KOPT-K1 (cell line): ENCODE results near the gene DPEP3.

Source experiments
- H3K27ac ChIP-seq: fragments of 200-600 bp; sonication (generic); 2 replicates; pipeline ENCODE4 v1.5.1; 2016; ENCODE audit warnings: antibody characterized with exemption, mild to moderate bottlenecking, low read depth, low read length; ENCODE audit not compliant: poor library complexity, severe bottlenecking
- H3K36me3 ChIP-seq: fragments of 200-600 bp; sonication (generic); 2 replicates; pipeline ENCODE4 v1.5.1; 2017; ENCODE audit warnings: antibody characterized with exemption, mild to moderate bottlenecking, low read length, moderate library complexity; ENCODE audit not compliant: insufficient read depth
- H3K9me3 ChIP-seq: fragments of 200-600 bp; sonication (generic); 2 replicates; pipeline ENCODE4 v1.5.1; 2017; ENCODE audit warnings: antibody characterized with exemption, low read length, mild to moderate bottlenecking; ENCODE audit not compliant: insufficient read depth, poor library complexity, severe bottlenecking

The DPEP3 gene

DNA sequence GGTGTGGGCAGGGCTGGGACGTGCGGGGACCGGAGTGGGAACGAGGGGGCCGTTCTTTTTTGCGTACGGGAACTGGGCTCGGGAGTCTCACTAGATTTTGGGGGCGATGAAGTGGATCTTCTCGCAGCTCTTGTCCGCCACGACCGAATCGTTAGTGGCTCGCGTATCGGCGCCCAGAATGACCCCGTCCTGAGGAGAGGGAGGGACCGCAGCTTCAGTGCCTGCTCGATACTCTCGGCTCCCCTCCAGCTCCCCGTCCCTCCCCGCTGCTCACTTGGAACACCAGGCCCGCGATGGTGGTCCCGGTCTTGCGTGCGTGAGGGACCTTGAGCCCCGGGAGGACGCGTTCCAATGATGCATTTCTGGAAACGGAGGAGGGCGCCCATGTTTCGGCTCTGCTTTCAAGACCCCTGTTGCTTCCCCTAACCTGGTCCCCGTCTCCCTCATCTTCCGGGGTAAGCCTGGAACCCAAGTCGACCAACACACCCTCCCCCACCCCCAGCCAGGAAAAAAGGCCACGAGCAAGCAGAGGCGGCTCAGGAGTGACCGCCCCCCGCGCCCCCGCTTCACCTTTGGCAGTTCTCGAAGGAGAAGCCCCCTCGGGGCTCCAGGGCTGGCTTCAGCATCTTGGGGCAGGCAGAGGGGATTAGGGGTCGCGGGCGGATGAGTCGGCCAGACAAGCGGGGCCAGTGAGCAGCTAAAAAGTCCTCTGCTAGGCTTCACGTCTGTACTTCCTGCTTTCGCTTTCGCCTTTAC is 44.0 kb downstream of the DPEP3 start, which contains the start of gene PSMB10:
TSS of gene PSMB10 (minus strand) at position 727 of the 756 bp plus-strand sequence. CDS start at position 626, 101 bp downstream.
- Histone ChIP-seq H3K27ac (peak within 1 kb of the TSS; percentile 97), H3K36me3 (peaks cover 40% of the 10 kb centered on the region)

DNA sequence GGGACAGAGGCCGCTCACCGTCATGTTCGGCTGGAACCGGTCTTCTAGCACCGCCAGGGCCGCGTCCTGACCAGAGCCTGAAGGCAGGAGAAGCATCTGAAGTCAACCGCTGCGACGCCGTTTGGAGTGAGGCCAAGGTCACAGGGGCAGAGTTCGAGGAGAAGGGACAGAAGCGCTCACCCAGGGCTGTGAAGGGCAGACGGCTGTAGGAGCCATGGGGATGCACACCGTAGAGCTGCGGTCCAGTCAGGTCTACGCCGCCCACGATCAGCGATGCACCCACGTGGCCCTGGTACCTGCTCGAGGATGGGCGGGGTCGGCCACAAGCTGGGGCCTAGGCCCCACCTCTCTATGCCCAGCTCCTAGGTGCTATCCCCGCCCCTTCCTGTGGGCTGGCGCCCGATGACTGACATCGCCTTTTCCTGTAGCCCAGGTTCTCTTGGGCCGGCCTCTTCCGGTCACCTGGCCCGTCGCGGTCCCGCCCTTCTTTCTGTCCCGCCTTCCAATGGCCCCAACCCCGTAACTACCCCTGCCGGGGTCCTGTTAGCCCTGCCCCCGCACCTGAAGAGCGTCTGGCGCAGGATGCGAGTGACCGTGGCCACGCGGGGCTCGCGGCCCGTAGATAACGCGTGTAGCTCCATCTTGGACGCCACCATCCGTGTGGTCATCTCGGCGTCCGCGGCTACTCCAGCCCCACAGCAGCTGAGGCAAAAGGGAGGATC is 44.7 kb downstream of the DPEP3 start:
- Histone ChIP-seq H3K36me3 (peaks cover 46% of the 10 kb centered on the region), H3K9me3 (no peaks in the 10 kb centered on the region), H3K27ac (peak overlapping the region; percentile 97)

More for the DNA sequence above, 44.0 kb downstream of the DPEP3 start, which contains the start of gene PSMB10:
- no peaks in the 10 kb centered on the region for H3K9me3 ChIP-seq

DNA sequence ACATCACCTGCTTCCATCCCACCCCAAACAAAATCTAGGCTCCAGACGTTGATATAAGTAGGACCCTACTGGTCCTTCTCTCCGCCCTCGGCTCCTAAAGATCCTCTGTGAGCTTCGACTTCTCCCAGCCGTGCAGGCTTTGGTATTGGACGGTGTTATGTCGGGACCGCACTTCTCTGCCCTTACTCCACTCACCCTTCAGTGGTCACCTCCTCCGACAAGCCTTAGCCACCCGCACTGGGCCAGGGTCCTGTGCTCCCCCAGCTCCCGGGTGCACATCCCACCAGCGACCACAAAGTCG is 45.2 kb downstream of the DPEP3 start:
- peaks cover 51% of the 10 kb centered on the region for H3K36me3 ChIP-seq
- peak overlapping the region; percentile 97 for H3K27ac ChIP-seq
- no peaks in the 10 kb centered on the region for H3K9me3 ChIP-seq

DNA sequence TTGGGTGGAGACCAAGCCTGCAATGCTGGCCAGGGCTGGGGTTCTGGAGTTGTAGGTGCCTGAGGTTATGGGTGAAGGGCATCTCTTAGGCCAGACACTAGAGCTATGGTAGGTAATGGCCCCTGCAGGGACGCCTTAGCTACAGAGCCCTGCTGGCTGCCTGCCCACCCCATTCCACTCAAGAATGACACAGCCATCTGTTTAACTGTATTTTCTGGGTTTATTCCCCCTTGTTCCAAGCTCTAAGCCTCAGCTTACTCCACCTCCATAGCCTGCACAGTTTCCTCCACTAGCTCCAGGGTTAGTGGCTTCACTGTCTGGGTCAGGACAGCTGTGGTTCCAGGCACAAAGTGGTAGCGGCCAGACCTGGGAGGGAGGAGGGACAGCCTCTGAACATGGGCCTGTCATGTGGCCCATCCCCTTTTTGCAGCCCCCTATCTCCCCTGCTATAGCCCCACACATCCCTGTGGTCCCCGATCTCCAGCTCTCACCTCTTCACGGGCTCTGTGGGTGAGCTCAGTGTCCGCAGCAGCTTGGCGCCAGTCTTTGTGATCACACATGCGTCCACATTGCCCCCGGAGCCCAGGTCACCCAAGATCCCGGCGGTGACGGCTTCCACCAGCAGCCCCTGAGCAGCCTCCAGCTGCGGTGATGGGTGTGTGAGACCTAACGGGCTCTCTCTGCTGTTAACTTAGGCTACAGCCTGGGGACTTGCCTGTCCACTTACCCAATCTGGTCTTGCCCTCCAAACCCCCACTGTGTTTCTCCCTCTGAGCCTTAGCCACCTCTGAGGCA is 45.8 kb downstream of the DPEP3 start:
- Histone ChIP-seq H3K36me3 (peaks cover 57% of the 10 kb centered on the region), H3K9me3 (no peaks in the 10 kb centered on the region), H3K27ac (no peak overlapping the region)

DNA sequence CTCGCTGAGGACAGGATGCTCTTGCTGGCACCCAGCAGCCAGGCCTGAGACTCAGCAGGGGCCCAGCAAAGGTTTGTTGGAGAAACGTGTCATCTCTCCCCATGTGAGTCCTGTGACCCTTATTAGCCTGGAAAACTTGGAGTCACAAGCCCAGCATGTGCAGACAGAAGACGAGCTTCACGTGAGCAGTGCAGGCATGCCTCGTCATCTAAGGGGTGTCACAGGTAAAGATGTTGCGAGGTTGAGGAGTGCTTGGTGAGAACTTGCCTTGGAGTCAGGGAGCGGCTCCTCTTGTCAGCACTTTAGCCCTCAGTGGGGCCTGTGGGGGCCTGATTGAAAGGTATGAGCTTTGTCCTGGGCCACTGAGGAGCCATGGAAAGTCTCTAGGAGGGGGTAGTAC is 46.5 kb downstream of the DPEP3 start:
- H3K36me3 ChIP-seq: peaks cover 64% of the 10 kb centered on the region
- H3K27ac ChIP-seq: no peak overlapping the region
- no peaks in the 10 kb centered on the region for H3K9me3 ChIP-seq

DNA sequence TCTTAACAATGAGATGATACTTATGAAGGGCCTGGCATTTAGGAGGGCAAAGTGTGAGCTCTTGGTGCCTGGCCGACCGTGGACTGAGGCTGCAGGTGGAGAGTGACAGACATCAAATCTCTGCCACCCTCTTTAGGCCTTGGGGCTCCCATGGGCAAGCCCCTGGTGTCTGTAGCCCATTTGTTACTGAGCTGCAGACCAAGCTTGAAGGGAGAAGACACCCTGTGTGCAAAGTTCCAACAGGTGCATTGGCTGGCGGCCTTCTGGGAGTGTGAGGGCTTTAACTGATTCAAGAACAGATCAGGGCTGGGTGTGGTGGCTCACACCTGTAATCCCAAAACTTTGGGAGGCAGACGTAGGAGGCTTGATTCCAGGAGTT is 47.8 kb downstream of the DPEP3 start:
- no peaks in the 10 kb centered on the region for H3K9me3 ChIP-seq
- no peak overlapping the region for H3K27ac ChIP-seq
- H3K36me3 ChIP-seq: peaks cover 76% of the 10 kb centered on the region

DNA sequence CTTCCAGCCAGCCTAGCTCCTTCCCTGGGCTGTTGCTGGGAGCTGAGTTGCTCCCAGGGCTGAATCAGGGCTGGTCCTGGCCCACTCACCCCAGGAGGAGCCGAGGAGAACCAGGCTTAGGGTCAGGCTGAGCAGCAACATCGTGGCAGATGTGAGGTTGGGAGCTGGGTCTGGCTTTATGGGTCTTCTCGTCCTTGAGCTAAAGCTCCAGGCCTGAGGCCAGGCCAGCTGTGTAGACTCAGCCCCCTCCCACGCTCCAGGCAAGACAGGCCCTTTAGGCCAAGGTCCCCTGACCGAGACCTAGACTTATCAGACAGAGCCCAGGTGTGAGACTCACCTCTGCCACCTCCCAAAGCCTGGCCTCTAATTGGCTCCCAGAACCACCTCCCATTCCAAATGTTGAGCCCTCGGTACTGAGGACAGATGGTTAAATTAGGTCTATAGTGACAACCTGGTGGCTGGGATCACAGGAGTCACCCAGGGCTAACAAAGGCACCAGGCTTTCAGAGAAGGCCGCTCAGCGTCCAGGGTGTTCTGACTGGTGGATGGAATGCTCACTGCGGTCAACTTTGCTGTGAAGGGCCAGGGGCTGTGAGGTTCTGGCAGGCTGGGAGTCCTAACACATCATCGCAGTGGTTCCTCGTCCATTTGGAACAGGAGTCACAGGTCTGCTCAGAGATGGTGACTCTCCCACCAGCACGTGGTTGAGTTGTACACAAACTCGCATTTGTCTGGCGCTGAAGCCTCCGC is 48.4 kb downstream of the DPEP3 start, which contains the start of gene CTRL:
TSS of gene CTRL (minus strand) at position 151 of the 750 bp plus-strand sequence. CDS start at position 141, 10 bp downstream.
- Histone ChIP-seq H3K9me3 (no peaks in the 10 kb centered on the region), H3K27ac (no peak within 1 kb of the TSS), H3K36me3 (peaks cover 81% of the 10 kb centered on the region)

DNA sequence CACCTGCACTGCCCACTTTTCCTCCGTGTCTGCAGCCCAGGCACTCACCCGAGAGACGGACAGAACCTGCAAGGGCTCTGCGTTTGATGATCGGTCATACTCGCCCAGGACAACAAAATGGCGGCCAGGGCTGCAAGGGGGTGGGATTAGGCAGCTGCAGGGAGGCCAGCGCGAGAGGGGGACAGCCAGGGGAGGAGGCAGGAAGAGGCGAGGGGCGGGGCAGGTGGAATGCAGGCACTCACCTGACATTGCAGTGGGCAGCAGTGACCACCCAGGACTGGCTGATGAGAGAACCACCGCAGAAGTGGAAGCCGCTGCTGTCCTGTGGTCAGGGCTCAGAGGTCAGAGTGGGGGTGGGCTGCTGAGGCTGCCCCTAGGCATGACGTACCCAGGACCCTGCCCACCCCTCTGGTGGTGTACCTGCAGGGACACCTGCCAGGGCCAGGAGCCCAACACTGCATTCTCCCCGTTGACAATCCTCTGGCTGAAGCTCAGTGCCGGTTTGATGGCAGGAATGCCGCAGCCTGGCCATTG is 49.6 kb downstream of the DPEP3 start:
- peaks cover 90% of the 10 kb centered on the region for H3K36me3 ChIP-seq
- H3K27ac ChIP-seq: no peak overlapping the region
- H3K9me3 ChIP-seq: no peaks in the 10 kb centered on the region

DNA sequence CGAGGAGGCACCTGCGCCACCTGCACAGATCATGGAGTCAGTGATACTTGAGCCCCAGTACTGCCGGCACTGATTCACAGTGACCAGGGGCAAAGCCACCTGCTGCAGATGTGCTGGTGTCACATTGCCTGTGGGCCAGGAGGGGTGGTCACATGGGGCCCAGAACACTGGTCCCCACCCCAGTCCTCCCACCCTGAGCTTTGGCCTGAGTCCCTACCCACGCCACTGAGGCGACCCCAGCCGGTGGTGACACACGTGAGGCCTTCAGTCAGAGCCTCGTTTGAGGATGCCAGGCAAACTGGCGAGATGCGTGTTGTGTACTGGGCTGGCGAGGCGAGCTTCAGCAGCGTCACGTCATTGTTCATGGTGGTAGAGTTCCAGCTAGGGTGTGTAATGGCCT is 50.1 kb downstream of the DPEP3 start:
- Histone ChIP-seq H3K27ac (no peak overlapping the region), H3K36me3 (peaks cover 87% of the 10 kb centered on the region), H3K9me3 (no peaks in the 10 kb centered on the region)

DNA sequence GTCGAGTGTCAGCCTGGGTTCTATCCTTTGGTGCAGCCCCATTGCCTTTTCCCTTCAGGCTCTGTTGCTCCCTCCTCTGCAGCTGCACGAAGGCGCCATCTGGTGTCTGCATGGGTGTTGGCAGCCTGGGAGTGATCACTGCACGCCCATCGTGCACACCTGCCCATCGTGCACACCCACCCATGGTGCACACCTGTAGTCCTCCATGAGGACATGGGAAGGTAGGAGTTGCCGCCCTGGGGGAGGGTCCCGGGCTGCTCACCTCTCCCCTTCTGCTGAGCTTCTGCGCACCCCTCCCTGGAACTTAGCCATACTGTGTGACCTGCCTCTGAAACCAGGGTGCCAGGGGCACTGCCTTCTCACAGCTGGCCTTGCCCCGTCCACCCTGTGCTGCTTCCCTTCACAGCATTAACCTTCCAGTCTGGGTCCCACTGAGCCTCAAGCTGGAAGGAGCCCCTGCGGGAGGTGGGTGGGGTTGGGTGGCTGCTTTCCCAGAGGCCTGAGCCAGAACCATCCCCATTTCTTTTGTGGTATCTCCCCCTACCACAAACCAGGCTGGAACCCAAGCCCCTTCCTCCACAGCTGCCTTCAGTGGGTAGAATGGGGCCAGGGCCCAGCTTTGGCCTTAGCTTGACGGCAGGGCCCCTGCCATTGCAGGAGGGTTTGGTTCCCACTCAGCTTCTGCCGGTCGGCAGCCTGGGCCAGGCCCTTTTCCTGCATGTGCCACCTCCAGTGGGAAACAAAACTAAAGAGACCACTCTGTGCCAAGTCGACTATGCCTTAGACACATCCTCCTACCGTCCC is 51.5 kb downstream of the DPEP3 start:
- Histone ChIP-seq H3K27ac (no peak overlapping the region), H3K9me3 (no peaks in the 10 kb centered on the region), H3K36me3 (peaks cover 82% of the 10 kb centered on the region)

DNA sequence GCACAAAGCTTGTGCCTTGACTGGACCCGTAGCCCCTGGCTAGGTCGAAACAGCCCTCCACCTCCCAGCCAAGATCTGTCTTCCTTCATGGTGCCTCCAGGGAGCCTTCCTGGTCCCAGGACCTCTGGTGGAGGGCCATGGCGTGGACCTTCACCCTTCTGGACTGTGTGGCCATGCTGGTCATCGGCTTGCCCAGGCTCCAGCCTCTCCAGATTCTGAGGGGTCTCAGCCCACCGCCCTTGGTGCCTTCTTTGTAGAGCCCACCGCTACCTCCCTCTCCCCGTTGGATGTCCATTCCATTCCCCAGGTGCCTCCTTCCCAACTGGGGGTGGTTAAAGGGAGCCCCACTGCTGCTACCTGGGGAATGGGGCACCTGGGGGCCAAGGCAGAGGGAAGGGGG is 52.2 kb downstream of the DPEP3 start:
- no peak overlapping the region for H3K27ac ChIP-seq
- no peaks in the 10 kb centered on the region for H3K9me3 ChIP-seq
- H3K36me3 ChIP-seq: peaks cover 84% of the 10 kb centered on the region

DNA sequence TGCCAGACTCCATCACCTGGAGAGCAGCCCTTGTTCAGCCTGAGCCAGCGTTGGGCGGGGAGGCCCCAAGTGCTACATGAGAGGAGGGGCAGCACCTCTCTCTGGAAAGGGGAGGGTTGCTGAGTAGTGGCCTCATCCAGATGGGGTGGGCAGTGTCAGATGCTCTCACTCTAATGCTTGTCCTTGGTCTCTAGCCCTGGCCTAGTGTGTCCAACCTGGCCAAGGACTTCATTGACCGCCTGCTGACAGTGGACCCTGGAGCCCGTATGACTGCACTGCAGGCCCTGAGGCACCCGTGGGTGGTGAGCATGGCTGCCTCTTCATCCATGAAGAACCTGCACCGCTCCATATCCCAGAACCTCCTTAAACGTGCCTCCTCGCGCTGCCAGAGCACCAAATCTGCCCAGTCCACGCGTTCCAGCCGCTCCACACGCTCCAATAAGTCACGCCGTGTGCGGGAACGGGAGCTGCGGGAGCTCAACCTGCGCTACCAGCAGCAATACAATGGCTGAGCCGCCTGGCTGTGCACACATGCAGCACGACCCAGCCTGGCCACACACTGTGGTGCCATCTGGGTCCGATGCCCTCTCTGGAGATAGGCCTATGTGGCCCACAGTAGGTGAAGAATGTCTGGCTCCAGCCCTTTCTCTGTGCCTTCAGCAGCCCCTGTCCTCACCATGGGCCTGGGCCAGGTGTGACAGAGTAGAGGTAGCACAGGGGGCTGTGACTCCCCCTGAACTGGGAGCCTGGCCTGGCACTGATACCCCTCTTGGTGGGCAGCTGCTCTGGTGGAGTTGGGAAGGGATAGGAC is 53.0 kb downstream of the DPEP3 start:
- Histone ChIP-seq H3K9me3 (no peaks in the 10 kb centered on the region), H3K27ac (no peak overlapping the region)

DNA sequence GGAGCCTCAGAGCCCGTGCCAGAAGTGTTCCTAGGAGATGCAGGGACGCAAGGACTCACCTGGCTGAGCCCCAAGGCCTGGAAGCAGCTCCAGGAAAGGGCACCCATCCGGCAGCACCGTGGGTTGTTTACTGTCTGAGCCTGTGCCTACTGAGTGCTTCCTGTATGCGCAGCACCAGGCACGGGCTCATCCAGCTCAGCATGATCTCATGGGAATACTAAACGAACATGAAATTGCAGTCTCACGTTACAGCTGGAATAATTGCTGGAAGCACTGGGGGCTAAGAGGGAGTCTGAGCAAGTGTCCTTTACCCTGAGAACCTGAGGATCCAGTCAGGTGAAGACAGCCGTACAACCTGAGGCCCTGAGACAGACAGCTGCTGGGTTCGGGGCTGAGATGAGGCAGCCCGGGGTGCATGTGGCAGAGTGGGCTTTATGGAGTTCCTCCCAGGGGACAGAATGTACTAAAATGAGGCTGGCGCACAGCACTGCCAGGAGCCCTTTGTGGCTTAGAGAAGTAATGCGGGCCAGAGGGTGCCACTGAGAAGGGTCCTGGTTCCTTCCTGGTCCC is 54.0 kb downstream of the DPEP3 start:
- Histone ChIP-seq H3K9me3 (no peaks in the 10 kb centered on the region), H3K27ac (no peak overlapping the region), H3K36me3 (peaks cover 74% of the 10 kb centered on the region)

More for the DNA sequence above, 53.0 kb downstream of the DPEP3 start:
- peaks cover 81% of the 10 kb centered on the region for H3K36me3 ChIP-seq
